Activated naive CD4-positive, alpha-beta T cell treated with anti-CD3 and anti-CD28 coated beads, Interleukin-2, amount 50 U/mL, for 24 hours (primary cell): Measurements from ENCODE around the gene TSEN54.
A peak's percentile ranks its signal among the peaks of the same experiment; 100 is the strongest.
"Not testable (repeated sequence)": the region's sequence is repeated elsewhere in the genome, so short reads cannot be mapped to it uniquely, and the experiment has no call there.

Source experiments
- H3K27ac Mint-ChIP-seq: one replicate; pipeline ENCODE4 v1.8.0; 2021; ENCODE audit warnings: mild to moderate bottlenecking, mixed read lengths
- H3K27me3 Mint-ChIP-seq: one replicate; pipeline ENCODE4 v1.8.0; 2021; ENCODE audit warnings: mixed read lengths
- H3K36me3 Mint-ChIP-seq: one replicate; pipeline ENCODE4 v1.8.0; 2021; ENCODE audit warnings: mixed read lengths
- H3K4me1 Mint-ChIP-seq: one replicate; pipeline ENCODE4 v1.8.0; 2021; ENCODE audit warnings: mixed read lengths
- H3K4me3 Mint-ChIP-seq: one replicate; pipeline ENCODE4 v1.8.0; 2021; ENCODE audit warnings: mild to moderate bottlenecking, mixed read lengths
- H3K9me3 Mint-ChIP-seq: one replicate; pipeline ENCODE4 v1.8.0; 2021; ENCODE audit warnings: mixed read lengths

TSEN54 gene

DNA sequence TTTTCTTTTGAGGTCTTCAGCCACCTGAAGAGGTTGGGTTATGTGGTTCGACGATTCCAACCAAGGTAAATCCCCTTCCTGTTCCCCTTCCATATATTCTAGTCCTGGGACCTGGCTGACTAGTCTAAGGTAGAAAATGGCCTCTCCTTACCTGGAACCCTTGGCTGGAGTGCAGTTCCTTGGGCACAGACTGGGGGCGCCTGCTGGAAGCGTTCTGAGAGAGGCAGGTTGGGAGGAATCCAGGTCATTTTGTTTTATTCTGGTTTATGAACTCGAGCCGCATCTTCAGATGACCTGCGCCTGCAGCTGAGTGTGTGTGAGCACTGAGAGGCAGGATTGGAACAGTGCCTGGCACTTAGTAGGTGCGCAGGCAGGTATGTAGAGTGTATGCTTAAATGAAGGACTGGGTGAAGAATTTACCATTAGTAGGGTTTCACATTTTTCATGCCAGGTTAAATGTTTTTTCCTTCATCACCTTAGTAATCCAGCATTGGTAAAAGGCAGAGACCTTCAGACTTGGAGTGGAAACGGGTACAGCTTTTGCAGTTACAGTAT, 2.7 kb downstream of the TSEN54 start:
- H3K4me1 Mint-ChIP-seq: peaks cover 23% of the 10 kb centered on the region
- H3K27me3 Mint-ChIP-seq: no peaks in the 10 kb centered on the region
- H3K27ac Mint-ChIP-seq: peak overlapping the region; percentile 79
- H3K4me3 Mint-ChIP-seq: no peak overlapping the region
- H3K36me3 Mint-ChIP-seq: peaks cover 13% of the 10 kb centered on the region
- no peaks in the 10 kb centered on the region for H3K9me3 Mint-ChIP-seq

DNA sequence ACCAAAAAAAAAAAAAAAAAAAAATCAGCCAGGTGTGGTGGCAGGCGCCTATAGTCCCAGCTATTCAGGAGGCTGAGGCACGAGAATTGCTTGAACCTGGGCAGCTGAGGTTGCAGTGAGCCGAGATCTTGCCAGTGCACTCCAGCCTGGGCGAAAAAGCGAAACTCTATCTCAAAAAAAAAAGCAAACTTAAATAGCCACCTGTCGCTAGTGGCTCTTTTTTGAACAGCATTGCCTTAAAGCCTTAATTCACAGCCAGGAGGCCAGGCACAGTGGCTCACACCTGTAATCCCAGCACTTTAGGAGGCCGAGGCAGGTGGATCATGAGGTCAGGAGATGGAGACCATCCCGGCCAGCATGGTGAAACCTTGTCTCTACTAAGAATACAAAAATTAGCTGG, 4.1 kb downstream of the TSEN54 start:
- not testable (repeated sequence) for H3K27me3 Mint-ChIP-seq, H3K4me3 Mint-ChIP-seq, H3K9me3 Mint-ChIP-seq, H3K27ac Mint-ChIP-seq
- Mint-ChIP-seq H3K4me1 (peaks cover 23% of the 10 kb centered on the region), H3K36me3 (peaks cover 13% of the 10 kb centered on the region)

DNA sequence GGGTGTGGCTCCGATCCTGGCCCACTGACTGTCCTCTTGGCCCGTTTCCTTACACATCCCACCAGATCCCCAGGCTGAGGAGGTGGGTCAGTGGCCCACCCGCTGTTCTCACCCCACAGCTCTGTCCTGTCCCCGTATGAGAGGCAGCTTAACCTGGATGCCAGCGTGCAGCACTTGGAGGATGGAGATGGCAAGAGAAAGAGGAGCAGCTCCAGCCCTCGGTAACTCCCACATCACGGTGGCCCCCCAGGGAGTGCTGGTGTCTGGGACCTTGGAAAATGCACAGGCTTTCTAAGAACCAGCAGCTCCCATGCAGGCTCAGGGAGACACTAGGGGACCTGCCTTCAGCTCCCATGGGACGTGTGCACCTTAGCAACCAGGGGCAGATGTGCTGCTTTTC, 5.0 kb downstream of the TSEN54 start:
- H3K36me3 Mint-ChIP-seq: peaks cover 13% of the 10 kb centered on the region
- H3K4me1 Mint-ChIP-seq: peaks cover 25% of the 10 kb centered on the region
- no peaks in the 10 kb centered on the region for H3K27me3 Mint-ChIP-seq
- no peaks in the 10 kb centered on the region for H3K9me3 Mint-ChIP-seq
- H3K4me3 Mint-ChIP-seq: no peak overlapping the region
- no peak overlapping the region for H3K27ac Mint-ChIP-seq

DNA sequence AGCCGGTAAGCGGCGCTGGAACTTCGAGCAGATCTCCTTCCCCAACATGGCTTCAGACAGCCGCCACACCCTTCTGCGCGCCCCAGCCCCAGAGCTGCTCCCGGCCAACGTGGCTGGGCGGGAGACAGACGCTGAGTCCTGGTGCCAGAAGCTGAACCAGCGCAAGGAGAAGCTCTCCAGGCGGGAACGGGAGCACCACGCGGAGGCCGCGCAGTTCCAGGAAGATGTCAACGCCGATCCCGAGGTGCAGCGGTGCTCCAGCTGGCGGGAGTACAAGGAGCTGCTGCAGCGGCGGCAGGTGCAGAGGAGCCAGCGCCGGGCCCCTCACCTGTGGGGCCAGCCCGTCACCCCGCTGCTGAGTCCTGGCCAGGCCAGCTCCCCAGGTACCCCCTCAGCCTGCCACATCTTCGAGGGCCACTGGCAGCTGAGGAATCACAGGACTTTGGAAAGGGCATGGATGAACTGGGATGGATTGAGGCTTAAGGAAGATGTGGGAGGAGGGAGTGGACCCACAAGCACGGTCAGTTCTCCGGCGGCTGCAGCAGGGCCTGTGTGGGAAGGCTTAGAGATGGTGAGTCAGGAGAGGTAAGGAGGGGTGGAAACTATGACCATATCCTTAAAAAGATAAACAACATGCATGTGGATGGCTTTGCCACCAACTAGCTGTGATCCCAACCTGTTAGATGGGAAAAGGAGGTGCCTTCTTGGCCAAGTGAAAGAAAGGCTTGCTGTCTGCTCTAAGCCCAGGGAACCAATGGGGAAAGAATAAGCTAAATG, 5.8 kb downstream of the TSEN54 start:
- H3K36me3 Mint-ChIP-seq: peaks cover 13% of the 10 kb centered on the region
- H3K9me3 Mint-ChIP-seq: no peaks in the 10 kb centered on the region
- no peak overlapping the region for H3K4me3 Mint-ChIP-seq
- H3K4me1 Mint-ChIP-seq: peaks cover 29% of the 10 kb centered on the region
- H3K27ac Mint-ChIP-seq: no peak overlapping the region
- no peaks in the 10 kb centered on the region for H3K27me3 Mint-ChIP-seq

- peaks cover 4% of the 10 kb centered on the region for H3K36me3 Mint-ChIP-seq
- no peaks in the 10 kb centered on the region for H3K9me3 Mint-ChIP-seq
- no peaks in the 10 kb centered on the region for H3K27me3 Mint-ChIP-seq
- H3K4me1 Mint-ChIP-seq: peaks cover 13% of the 10 kb centered on the region
- H3K27ac Mint-ChIP-seq: no peak overlapping the region
- H3K4me3 Mint-ChIP-seq: no peak overlapping the region
Measured at GRCh38 chr17:75523647-75524046, 7.3 kb downstream of the TSEN54 start.

GRCh38 chr17:75524269-75524969, 8.1 kb downstream of the TSEN54 start:
- Mint-ChIP-seq H3K9me3 (no peaks in the 10 kb centered on the region), H3K27me3 (no peaks in the 10 kb centered on the region), H3K36me3 (peaks cover 3% of the 10 kb centered on the region)

GRCh38 chr17:75524970-75525805, 8.9 kb downstream of the TSEN54 start, which contains the start of gene LLGL2:
Gene LLGL2 (plus strand): TSS chr17:75525697. CDS start chr17:75543427, 17,730 bp downstream.
- Mint-ChIP-seq H3K36me3 (peaks cover 3% of the 10 kb centered on the region), H3K4me3 (peak within 1 kb of the TSS; percentile 81), H3K27me3 (no peaks in the 10 kb centered on the region), H3K4me1 (peaks cover 7% of the 10 kb centered on the region), H3K9me3 (no peaks in the 10 kb centered on the region), H3K27ac (no peak within 1 kb of the TSS)

More at GRCh38 chr17:75524269-75524969, 8.1 kb downstream of the TSEN54 start:
- peak overlapping the region; percentile 51 for H3K4me3 Mint-ChIP-seq
- H3K27ac Mint-ChIP-seq: no peak overlapping the region
- H3K4me1 Mint-ChIP-seq: peaks cover 7% of the 10 kb centered on the region

DNA sequence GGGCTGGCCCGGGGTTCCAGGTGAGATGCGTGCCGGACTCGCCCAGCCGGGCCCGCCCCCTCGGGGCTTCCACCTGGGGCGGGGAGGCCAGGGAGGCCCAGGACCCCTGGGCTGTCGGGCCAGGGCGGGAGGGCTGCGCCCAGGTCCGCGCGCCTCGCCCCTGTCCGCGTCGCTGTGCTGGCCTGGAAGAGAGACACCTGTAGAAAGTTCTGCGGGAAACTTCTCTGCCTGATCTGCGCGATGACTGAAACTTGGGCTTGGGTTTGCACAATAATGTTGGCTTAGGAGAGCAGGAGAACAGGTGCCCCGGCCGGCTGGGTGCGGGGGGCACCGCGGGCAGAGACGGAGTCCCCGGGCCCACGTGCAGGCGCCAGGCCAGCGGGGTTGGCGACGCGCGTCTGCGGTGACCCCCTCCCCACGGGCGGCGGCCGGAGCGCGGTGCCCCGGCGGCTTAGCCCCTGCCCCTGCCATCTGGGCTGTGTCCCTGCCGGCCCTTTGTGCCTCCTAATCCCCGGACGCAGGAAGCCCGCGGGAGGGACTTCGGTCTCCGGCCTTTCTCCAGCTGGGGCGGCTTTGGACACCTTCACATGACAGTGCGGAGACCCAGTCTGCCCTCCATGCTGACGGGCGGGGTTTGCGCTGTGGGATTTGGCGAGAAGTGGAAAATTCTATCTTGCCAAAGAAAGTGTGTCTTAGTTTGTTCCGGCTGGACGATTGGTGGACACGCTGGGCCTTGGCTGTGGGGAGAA, 9.7 kb downstream of the TSEN54 start:
- Mint-ChIP-seq H3K4me1 (peaks cover 7% of the 10 kb centered on the region), H3K9me3 (no peaks in the 10 kb centered on the region), H3K36me3 (peaks cover 3% of the 10 kb centered on the region), H3K27ac (no peak overlapping the region), H3K27me3 (no peaks in the 10 kb centered on the region), H3K4me3 (peak overlapping the region; percentile 81)

DNA sequence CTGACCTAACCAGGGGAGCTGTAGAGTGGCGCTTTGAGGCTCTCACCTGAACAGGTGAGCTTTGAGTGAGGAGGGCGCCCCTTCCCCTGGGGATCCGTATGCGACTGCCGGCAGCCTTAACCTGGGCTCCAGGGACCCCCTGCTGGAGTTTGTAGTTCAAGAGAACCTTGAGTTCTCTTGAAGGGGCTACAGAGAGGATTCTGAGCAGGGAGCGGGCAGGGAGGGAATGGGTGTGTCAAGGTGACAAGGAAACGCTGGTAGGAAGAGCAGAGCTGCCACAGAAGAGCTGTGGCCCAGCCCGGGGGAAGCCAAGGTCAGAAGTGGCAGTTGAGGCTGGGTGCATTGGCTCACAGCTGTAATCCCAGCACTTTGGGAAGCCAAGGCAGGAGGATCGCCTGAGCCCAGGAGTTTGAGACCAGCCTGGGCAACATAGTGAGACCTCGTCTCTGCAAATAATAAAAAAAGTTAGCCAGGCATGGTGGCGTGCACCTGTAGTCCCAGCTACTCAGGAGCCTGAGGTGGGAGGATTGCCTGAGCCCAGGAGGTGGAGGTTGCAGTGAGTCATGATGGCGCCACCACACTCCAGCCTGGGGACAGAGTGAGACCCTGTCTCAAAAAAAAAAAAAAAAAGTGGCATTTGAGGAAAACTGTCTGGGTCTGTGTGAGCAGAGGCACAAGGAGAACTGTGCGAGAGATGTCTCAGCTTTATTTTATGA, 10.4 kb downstream of the TSEN54 start:
- peaks cover 7% of the 10 kb centered on the region for H3K4me1 Mint-ChIP-seq
- peak overlapping the region; percentile 81 for H3K4me3 Mint-ChIP-seq
- H3K27me3 Mint-ChIP-seq: no peaks in the 10 kb centered on the region
- H3K36me3 Mint-ChIP-seq: peaks cover 3% of the 10 kb centered on the region
- H3K27ac Mint-ChIP-seq: no peak overlapping the region
- H3K9me3 Mint-ChIP-seq: no peaks in the 10 kb centered on the region

DNA sequence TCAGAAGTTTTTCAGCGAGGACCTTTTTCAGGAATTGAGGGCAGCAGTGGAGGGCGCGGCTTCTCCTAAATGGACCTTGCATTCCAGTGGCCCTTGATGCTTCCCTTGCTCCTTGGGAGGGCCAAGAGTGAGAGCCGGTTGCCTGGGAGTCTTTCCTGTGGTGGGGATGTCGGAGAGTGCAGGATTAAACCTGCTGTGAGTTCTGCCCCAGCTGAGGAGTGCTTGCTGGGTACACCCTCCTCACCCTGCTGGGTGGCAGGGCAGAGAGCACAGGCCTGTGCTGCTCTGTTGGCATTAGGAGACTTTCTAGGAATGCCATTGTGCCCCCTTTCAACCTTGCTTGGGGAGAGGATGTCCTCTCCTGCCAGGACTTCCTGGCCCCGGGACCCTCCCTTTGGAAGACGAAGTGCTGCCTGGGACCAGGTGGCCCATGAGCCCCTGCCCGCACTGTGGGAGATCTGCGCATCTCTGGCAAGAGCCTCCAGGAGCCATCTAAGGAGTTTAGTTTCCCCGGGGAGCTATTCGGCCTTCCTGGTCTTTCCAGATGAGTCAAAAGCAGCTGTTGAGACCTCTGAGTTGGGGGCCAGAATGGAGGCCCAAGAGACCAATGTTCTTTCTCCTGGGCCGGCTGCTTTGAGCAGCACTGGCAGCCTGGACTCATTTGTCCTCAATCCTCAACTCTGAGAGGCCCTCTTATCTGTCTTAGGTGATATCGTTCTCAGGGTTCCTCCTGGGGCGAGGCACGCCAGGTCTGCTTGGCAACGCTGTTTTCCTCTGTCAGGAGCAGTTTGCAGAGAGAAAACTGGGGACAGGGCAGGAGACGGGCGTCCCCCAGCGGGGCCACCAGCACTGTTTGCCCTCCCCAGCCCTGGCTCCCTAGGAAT, 14.8 kb downstream of the TSEN54 start:
- no peaks in the 10 kb centered on the region for H3K9me3 Mint-ChIP-seq
- H3K4me1 Mint-ChIP-seq: peaks cover 32% of the 10 kb centered on the region
- H3K27me3 Mint-ChIP-seq: no peaks in the 10 kb centered on the region
- H3K27ac Mint-ChIP-seq: no peak overlapping the region
- H3K4me3 Mint-ChIP-seq: no peak overlapping the region
- H3K36me3 Mint-ChIP-seq: no peaks in the 10 kb centered on the region

DNA sequence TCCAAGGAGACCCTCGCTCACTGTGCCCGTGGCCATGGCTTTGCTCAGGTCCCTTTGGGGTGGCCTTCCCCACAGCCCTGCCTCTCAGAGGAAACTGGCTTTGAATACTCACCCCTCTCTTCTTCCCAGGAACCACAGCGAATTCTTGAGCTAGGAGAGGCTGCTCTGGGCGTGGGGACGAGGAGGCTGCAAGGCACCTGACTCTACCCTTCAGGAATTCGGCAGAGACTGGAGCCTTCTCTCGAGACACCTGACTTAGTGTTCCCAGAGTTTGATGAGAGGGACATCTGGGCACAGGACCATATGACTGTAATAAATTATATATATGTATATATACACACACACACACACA, 15.4 kb downstream of the TSEN54 start:
- peaks cover 26% of the 10 kb centered on the region for H3K4me1 Mint-ChIP-seq
- no peaks in the 10 kb centered on the region for H3K9me3 Mint-ChIP-seq
- H3K27ac Mint-ChIP-seq: no peak overlapping the region

GRCh38 chr17:75535119-75535537, 18.8 kb downstream of the TSEN54 start:
- Mint-ChIP-seq H3K27ac (peak overlapping the region; percentile 65), H3K4me1 (peaks cover 25% of the 10 kb centered on the region), H3K9me3 (no peaks in the 10 kb centered on the region), H3K36me3 (no peaks in the 10 kb centered on the region), H3K27me3 (no peaks in the 10 kb centered on the region), H3K4me3 (peak overlapping the region; percentile 45)

More for the DNA sequence above, 15.4 kb downstream of the TSEN54 start:
- no peaks in the 10 kb centered on the region for H3K36me3 Mint-ChIP-seq
- no peak overlapping the region for H3K4me3 Mint-ChIP-seq
- no peaks in the 10 kb centered on the region for H3K27me3 Mint-ChIP-seq

GRCh38 chr17:75535871-75536270, 19.5 kb downstream of the TSEN54 start:
- H3K9me3 Mint-ChIP-seq: no peaks in the 10 kb centered on the region
- no peak overlapping the region for H3K27ac Mint-ChIP-seq
- no peaks in the 10 kb centered on the region for H3K36me3 Mint-ChIP-seq
- H3K27me3 Mint-ChIP-seq: no peaks in the 10 kb centered on the region
- H3K4me1 Mint-ChIP-seq: peaks cover 25% of the 10 kb centered on the region
- no peak overlapping the region for H3K4me3 Mint-ChIP-seq
